ENCODE measurements around the gene MGME1.

Gene MGME1, protein sequence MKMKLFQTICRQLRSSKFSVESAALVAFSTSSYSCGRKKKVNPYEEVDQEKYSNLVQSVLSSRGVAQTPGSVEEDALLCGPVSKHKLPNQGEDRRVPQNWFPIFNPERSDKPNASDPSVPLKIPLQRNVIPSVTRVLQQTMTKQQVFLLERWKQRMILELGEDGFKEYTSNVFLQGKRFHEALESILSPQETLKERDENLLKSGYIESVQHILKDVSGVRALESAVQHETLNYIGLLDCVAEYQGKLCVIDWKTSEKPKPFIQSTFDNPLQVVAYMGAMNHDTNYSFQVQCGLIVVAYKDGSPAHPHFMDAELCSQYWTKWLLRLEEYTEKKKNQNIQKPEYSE

DNA sequence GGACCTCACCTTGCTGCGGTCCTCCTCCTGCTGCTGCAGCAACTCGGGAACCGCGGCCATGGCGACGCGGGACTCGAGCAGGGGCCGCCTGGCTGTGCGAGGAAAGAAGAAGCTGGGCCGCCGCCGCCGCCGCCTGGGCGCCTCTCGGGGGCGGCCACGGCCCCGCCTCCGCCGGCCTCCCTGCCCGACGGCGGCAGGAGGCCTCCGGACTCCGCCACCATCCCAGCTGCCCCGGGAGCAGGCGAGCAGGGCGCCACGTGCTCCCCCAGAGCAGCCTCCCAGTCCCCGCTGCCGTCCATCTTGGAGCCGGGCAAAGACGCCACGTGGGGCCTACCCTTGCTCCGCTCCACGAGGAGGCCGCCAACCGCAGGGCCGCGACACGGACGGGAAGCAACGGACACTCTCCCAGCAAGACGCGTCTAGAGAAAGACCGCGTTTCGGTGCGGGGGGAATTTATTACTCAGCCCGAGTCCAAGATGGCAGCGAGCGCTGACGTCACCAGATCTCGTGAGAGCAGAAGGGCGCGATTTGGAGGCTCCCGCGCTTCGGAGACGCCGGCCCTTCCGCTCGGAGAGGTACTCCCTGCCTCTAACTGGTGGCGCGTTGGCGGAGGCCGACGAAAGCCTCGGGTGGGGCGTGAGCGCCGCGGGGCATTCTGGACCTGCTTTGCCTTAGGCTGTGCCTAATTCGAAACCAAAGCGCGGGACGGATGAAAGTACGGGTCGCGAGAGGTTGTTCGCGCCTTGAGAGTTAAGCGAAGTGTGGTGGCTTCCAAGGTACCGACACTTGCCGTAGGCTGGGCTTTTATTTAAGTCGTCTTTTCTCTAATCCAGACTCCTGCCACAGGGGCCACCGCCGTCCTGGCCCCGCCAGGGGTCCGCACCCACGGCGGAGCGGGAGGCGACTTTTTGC, at the start of gene MGME1, which contains the start of gene SNX5:
Gene MGME1, plus strand, starts transcription at position 653 of the 912 bp plus-strand sequence. CDS start 842 bp downstream, outside the sequence.
Gene SNX5, minus strand, starts transcription at position 429 of the 912 bp plus-strand sequence. Its CDS starts 369 bp downstream, at position 60.
- peak within 1 kb of the TSS; percentile 62 for H2AFZ ChIP-seq (ENCODE audit: low read length, unreplicated experiment)

DNA sequence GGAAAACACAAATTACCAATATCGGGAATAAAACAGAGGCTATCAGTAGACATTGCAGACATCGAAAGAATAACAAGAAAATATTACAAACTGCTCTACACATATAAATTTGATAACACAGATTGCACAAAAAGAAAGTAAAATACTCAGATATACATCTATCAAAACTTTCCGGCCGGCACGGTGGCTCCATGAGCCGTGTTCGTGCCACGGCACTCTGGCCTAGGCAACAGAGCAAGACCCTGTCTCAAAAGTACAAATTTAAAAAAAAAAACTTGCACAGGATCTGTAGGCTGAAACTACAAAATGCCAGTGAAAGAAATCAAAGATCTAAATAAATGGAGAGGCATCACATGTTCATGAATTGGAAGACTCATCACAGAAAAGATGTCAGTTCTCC, 49.7 kb upstream of the MGME1 start:
- Histone ChIP-seq H3K27ac (ENCODE audit: low read depth, low read length) (no peak overlapping the region), H3K36me3 (ENCODE audit: insufficient read depth, low read length) (no peaks in the 10 kb centered on the region), H3K27me3 (ENCODE audit: insufficient read depth, low read length) (no peaks in the 10 kb centered on the region), H3K4me1 (ENCODE audit: control insufficient read depth, insufficient read depth, low read length, unreplicated experiment) (no peaks in the 10 kb centered on the region), H3K4me3 (ENCODE audit: low read depth, low read length) (no peak overlapping the region), H2AFZ (ENCODE audit: low read length, unreplicated experiment) (no peak overlapping the region), H3K79me2 (ENCODE audit: control insufficient read depth, insufficient read depth, low read length, unreplicated experiment) (no peaks in the 10 kb centered on the region)

More for the DNA sequence above, at the start of gene MGME1, which contains the start of gene SNX5:
- peaks cover 9% of the 10 kb centered on the region; the same call in 1 of the 2 replicates for H3K36me3 ChIP-seq (ENCODE audit: insufficient read depth, low read length)
- H3K4me3 ChIP-seq (ENCODE audit: low read depth, low read length) = peak within 1 kb of the TSS; percentile 96
- peak within 1 kb of the TSS; percentile 98 for H3K27ac ChIP-seq (ENCODE audit: low read depth, low read length)
- H3K27me3 ChIP-seq (ENCODE audit: insufficient read depth, low read length) = no peaks in the 10 kb centered on the region
- H3K4me1 ChIP-seq (ENCODE audit: control insufficient read depth, insufficient read depth, low read length, unreplicated experiment) = peaks cover 34% of the 10 kb centered on the region
- peaks cover 96% of the 10 kb centered on the region for H3K79me2 ChIP-seq (ENCODE audit: control insufficient read depth, insufficient read depth, low read length, unreplicated experiment)

DNA sequence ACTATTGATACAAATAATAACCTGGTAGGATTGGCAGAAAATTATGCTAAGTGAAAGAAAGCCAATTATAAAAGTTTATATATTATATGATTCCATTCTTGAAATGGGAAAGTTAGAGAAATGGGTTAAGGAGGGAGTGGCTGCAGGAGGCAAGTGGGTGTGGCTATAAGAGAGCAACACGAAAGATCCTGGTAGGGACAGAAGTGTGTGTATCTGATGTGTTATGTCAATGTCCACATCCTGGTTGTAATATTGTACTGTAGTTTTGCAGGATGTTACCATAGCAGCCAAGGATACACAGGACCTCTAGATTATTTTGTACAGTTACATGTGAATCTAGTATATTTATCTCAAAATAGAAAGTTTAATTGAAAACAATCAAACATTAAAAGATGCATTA, 47.0 kb upstream of the MGME1 start:
- no peaks in the 10 kb centered on the region for H3K79me2 ChIP-seq (ENCODE audit: control insufficient read depth, insufficient read depth, low read length, unreplicated experiment)
- H3K27ac ChIP-seq (ENCODE audit: low read depth, low read length) = no peak overlapping the region

DNA sequence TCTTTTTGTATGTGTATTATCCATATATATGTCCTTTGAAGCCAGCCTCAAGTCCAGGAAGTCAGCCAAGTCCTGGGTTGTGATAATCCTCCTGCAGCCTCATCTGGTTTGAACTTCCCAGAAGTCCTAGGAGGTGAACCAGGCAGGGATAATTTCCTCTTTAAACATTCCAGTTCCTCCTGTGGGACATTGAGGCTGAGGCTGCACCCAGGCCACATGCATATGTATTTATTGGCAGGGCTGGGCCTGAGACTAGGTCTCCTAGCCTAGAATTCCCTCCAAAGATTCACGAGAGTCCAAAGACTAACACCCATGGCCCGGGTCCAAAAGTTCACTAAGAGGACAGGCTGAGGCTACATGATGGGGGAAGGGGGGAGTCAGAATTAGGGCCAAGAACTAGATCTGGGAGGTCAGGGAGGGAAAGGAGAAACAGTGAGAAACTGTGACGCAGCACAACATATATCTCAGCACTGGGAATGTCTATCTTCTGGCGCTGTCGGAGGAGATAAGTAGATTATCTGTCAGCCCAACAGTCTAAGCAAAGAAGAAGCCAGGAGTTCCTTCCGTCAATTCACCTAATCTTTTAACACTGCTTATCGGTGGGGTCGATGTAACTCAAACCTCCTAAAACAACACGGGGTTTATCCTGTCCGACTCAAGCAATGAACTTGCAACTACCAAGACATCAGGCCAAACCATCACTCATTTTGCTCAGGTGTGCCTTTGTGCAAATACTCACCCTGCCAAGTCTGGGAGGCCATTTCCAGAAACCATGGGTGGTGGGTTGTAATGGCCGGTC, 43.5 kb upstream of the MGME1 start:
- H3K79me2 ChIP-seq (ENCODE audit: control insufficient read depth, insufficient read depth, low read length, unreplicated experiment) = no peaks in the 10 kb centered on the region
- H3K36me3 ChIP-seq (ENCODE audit: insufficient read depth, low read length) = no peaks in the 10 kb centered on the region
- H3K27me3 ChIP-seq (ENCODE audit: insufficient read depth, low read length) = no peaks in the 10 kb centered on the region
- no peaks in the 10 kb centered on the region for H3K4me1 ChIP-seq (ENCODE audit: control insufficient read depth, insufficient read depth, low read length, unreplicated experiment)
- H2AFZ ChIP-seq (ENCODE audit: low read length, unreplicated experiment) = no peak overlapping the region
- no peak overlapping the region for H3K27ac ChIP-seq (ENCODE audit: low read depth, low read length)
- H3K4me3 ChIP-seq (ENCODE audit: low read depth, low read length) = no peak overlapping the region

More for the DNA sequence above, 47.0 kb upstream of the MGME1 start:
- no peak overlapping the region for H3K4me3 ChIP-seq (ENCODE audit: low read depth, low read length)
- H2AFZ ChIP-seq (ENCODE audit: low read length, unreplicated experiment) = no peak overlapping the region
- no peaks in the 10 kb centered on the region for H3K36me3 ChIP-seq (ENCODE audit: insufficient read depth, low read length)
- H3K27me3 ChIP-seq (ENCODE audit: insufficient read depth, low read length) = no peaks in the 10 kb centered on the region
- no peaks in the 10 kb centered on the region for H3K4me1 ChIP-seq (ENCODE audit: control insufficient read depth, insufficient read depth, low read length, unreplicated experiment)

DNA sequence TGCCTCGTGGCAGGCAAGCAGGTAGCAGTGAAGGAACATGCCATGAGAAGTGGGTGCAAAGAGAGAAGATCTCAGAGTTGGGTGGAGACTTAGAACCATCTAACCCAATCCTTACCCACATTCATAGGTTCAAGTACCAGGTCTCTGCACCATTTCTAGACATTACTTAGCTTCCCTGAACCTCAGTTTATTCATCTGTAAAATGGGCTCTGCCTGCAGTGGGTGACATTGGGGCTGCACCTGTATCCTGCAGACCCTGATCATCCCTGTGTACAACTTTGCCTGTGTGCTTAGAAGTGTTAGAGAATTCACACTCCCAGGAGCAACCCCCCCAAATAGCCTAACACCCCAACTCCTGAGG, 42.9 kb upstream of the MGME1 start:
- Histone ChIP-seq H3K36me3 (ENCODE audit: insufficient read depth, low read length) (no peaks in the 10 kb centered on the region), H3K4me3 (ENCODE audit: low read depth, low read length) (no peak overlapping the region), H3K27ac (ENCODE audit: low read depth, low read length) (no peak overlapping the region), H3K4me1 (ENCODE audit: control insufficient read depth, insufficient read depth, low read length, unreplicated experiment) (no peaks in the 10 kb centered on the region), H2AFZ (ENCODE audit: low read length, unreplicated experiment) (no peak overlapping the region), H3K79me2 (ENCODE audit: control insufficient read depth, insufficient read depth, low read length, unreplicated experiment) (no peaks in the 10 kb centered on the region), H3K27me3 (ENCODE audit: insufficient read depth, low read length) (no peaks in the 10 kb centered on the region)

DNA sequence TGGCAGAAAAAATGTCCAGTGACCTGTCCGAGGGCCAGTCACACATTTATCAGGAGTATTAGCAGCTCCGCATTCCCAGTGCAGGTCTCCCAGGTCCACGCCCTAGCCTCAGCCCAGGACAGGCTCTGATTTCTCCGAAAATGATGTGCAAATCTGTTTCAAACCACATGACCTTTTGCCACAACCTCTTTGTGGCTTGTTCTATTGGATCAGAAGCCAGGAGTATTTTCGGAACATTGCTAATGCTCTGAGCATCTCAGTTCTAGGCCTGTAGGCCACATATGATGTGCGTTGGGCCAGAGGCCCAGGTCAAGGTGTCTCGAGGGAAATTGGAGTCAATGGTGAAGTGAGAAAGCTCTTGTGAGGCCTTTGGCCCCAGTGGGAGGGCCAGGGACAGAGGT, 40.6 kb upstream of the MGME1 start:
- Histone ChIP-seq H3K4me3 (ENCODE audit: low read depth, low read length) (no peak overlapping the region), H2AFZ (ENCODE audit: low read length, unreplicated experiment) (no peak overlapping the region), H3K36me3 (ENCODE audit: insufficient read depth, low read length) (no peaks in the 10 kb centered on the region), H3K27ac (ENCODE audit: low read depth, low read length) (no peak overlapping the region), H3K79me2 (ENCODE audit: control insufficient read depth, insufficient read depth, low read length, unreplicated experiment) (no peaks in the 10 kb centered on the region), H3K4me1 (ENCODE audit: control insufficient read depth, insufficient read depth, low read length, unreplicated experiment) (no peaks in the 10 kb centered on the region), H3K27me3 (ENCODE audit: insufficient read depth, low read length) (no peaks in the 10 kb centered on the region)

DNA sequence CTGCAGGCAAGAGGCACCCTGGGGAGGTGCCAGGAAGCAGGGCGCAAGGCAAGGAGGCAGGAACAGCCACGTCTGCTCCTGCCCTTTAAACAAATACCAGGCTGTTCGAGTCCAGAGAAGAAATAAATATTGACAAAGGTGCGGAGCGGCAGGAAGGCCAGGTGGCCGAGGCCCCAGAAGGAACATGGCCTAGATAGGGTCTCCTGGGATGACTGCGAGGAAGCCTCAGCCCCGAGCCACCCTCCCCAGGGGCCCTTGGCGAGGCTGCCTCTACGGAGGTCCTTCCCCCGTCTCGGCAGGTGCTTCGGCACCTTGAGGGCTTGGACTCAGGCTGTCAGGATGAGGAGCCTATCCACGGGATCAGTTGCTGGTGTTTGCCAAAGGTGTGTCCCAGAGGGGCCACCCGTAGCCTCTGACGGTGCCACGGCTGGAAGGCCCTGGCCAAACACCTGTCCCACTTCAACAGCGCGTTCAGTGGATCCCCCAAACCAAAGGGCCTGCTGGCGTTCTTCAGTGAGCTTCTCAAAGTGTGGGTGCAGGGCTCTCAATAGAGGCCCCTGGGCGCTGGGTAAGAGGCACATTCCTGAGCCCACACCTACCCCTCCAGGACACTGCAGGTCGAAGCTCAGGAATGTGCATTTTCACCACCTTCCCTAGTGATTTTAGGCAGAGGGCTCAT, 40.0 kb upstream of the MGME1 start:
- H3K4me3 ChIP-seq (ENCODE audit: low read depth, low read length) = no peak overlapping the region
- H3K4me1 ChIP-seq (ENCODE audit: control insufficient read depth, insufficient read depth, low read length, unreplicated experiment) = no peaks in the 10 kb centered on the region
- H3K79me2 ChIP-seq (ENCODE audit: control insufficient read depth, insufficient read depth, low read length, unreplicated experiment) = no peaks in the 10 kb centered on the region
- H3K27me3 ChIP-seq (ENCODE audit: insufficient read depth, low read length) = no peaks in the 10 kb centered on the region
- no peaks in the 10 kb centered on the region for H3K36me3 ChIP-seq (ENCODE audit: insufficient read depth, low read length)
- no peak overlapping the region for H2AFZ ChIP-seq (ENCODE audit: low read length, unreplicated experiment)
- H3K27ac ChIP-seq (ENCODE audit: low read depth, low read length) = no peak overlapping the region

DNA sequence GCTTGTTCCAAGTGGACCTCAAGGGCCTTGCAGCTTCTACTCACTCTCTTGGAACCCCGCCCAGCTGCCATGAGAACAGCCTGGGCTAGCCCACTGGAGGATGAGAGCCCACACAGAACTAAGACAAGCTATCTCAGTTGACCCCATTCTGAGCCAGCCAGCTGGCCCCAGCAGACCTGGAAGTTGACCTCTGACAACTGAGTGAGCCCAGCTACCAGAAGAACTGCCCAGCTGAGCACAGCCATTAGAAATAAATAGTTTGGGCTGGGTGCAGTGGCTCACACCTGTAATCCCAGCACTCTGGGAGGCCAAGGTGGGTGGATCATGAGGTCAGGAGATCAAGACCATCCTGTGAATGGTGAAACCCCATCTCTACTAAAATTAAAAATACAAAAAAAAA, 37.3 kb upstream of the MGME1 start:
- Histone ChIP-seq H3K27ac (ENCODE audit: low read depth, low read length) (no peak overlapping the region), H2AFZ (ENCODE audit: low read length, unreplicated experiment) (no peak overlapping the region), H3K36me3 (ENCODE audit: insufficient read depth, low read length) (no peaks in the 10 kb centered on the region), H3K27me3 (ENCODE audit: insufficient read depth, low read length) (no peaks in the 10 kb centered on the region), H3K4me1 (ENCODE audit: control insufficient read depth, insufficient read depth, low read length, unreplicated experiment) (peaks cover 7% of the 10 kb centered on the region), H3K79me2 (ENCODE audit: control insufficient read depth, insufficient read depth, low read length, unreplicated experiment) (no peaks in the 10 kb centered on the region), H3K4me3 (ENCODE audit: low read depth, low read length) (no peak overlapping the region)

DNA sequence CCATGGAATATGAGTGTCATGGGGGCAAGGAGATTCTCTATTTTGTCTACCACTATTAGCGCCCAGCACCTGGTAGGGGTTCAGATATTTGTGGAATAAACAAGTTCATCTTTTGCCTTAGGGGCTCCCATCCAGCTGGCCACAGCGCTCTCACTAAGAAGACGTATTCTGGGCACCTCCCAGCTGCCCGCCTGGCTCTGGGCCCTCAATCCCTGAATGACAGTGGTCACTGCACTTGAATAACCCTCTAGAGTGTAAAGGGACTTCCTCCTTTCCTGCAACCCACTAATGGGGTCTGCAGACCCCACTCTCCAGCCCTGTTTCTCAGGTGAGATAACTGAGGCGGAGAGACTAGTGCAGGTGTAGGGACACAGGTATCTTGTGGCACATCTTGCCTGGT, 36.4 kb upstream of the MGME1 start:
- Histone ChIP-seq H3K27me3 (ENCODE audit: insufficient read depth, low read length) (no peaks in the 10 kb centered on the region), H2AFZ (ENCODE audit: low read length, unreplicated experiment) (no peak overlapping the region)

DNA sequence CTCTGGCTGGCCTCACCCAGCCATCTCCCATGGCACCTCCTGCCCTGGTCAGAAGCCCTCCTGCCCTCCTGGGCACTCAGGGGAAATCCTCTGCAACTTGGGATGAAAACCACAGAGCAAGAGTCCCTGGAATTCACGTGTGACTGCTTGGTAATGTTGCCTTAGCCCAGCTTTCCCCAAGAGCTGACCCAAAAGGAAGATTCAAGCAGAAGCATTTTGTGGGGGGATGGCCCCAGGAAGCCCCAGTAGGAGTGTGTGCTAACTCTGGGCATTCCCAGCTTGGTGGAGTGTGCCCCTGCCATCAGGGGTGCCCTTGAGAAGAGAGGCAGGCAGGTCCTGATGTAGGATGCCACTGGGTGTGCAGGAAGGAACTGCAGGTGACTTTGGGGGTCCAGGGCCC, 35.7 kb upstream of the MGME1 start:
- Histone ChIP-seq H3K36me3 (ENCODE audit: insufficient read depth, low read length) (no peaks in the 10 kb centered on the region), H2AFZ (ENCODE audit: low read length, unreplicated experiment) (no peak overlapping the region), H3K27ac (ENCODE audit: low read depth, low read length) (no peak overlapping the region), H3K4me3 (ENCODE audit: low read depth, low read length) (no peak overlapping the region), H3K79me2 (ENCODE audit: control insufficient read depth, insufficient read depth, low read length, unreplicated experiment) (no peaks in the 10 kb centered on the region), H3K27me3 (ENCODE audit: insufficient read depth, low read length) (no peaks in the 10 kb centered on the region), H3K4me1 (ENCODE audit: control insufficient read depth, insufficient read depth, low read length, unreplicated experiment) (peaks cover 18% of the 10 kb centered on the region)

More for the DNA sequence above, 36.4 kb upstream of the MGME1 start:
- peaks cover 16% of the 10 kb centered on the region for H3K4me1 ChIP-seq (ENCODE audit: control insufficient read depth, insufficient read depth, low read length, unreplicated experiment)
- H3K4me3 ChIP-seq (ENCODE audit: low read depth, low read length) = no peak overlapping the region
- H3K27ac ChIP-seq (ENCODE audit: low read depth, low read length) = no peak overlapping the region
- no peaks in the 10 kb centered on the region for H3K36me3 ChIP-seq (ENCODE audit: insufficient read depth, low read length)
- H3K79me2 ChIP-seq (ENCODE audit: control insufficient read depth, insufficient read depth, low read length, unreplicated experiment) = no peaks in the 10 kb centered on the region
